T-helper 2 cell treated with Interferon-gamma antibody and Interleukin-4, amounts not matched to agents 5 μg/mL and 100 μg/mL, for 36 hours (primary cell): ENCODE data around the gene VAPB.
"Not testable (repeated sequence)": the region's sequence is repeated elsewhere in the genome, so short reads cannot be mapped to it uniquely, and the experiment has no call there.

ENCODE experiments used
- DNase-seq: peaks from one replicate; pipeline ENCODE4 v3.0.0; 2021; ENCODE audit warnings: low spot score
- H3K27ac Mint-ChIP-seq: one replicate; pipeline ENCODE4 v1.8.0; 2021; ENCODE audit warnings: mild to moderate bottlenecking, mixed read lengths
- H3K27me3 Mint-ChIP-seq: one replicate; pipeline ENCODE4 v1.8.0; 2021; ENCODE audit warnings: low read depth, mixed read lengths
- H3K36me3 Mint-ChIP-seq: one replicate; pipeline ENCODE4 v1.8.0; 2021; ENCODE audit warnings: low read depth, mixed read lengths
- H3K4me1 Mint-ChIP-seq: one replicate; pipeline ENCODE4 v1.8.0; 2021; ENCODE audit warnings: low read depth, mixed read lengths
- H3K4me3 Mint-ChIP-seq: one replicate; pipeline ENCODE4 v1.8.0; 2022; ENCODE audit warnings: mild to moderate bottlenecking, moderate library complexity, mixed read lengths
- H3K9me3 Mint-ChIP-seq: one replicate; pipeline ENCODE4 v1.8.0; 2021; ENCODE audit warnings: mixed read lengths

The VAPB gene

GRCh38 chr20:58406422-58407001 lies 17.5 kb downstream of the VAPB start:
- no peak for DNase-seq
- Mint-ChIP-seq H3K9me3 (no peaks in the 10 kb centered on the region), H3K4me3 (no peak overlapping the region), H3K4me1 (peaks cover 26% of the 10 kb centered on the region), H3K27me3 (no peaks in the 10 kb centered on the region), H3K27ac (no peak overlapping the region), H3K36me3 (peaks cover 7% of the 10 kb centered on the region)

- H3K27ac Mint-ChIP-seq: peak overlapping the region; percentile 21
- H3K9me3 Mint-ChIP-seq: no peaks in the 10 kb centered on the region
- H3K4me3 Mint-ChIP-seq: no peak overlapping the region
- H3K4me1 Mint-ChIP-seq: peaks cover 30% of the 10 kb centered on the region
- H3K27me3 Mint-ChIP-seq: no peaks in the 10 kb centered on the region
- DNase-seq: no peak
- H3K36me3 Mint-ChIP-seq: peaks cover 9% of the 10 kb centered on the region
Measured at GRCh38 chr20:58407201-58407873, 18.3 kb downstream of the VAPB start.

GRCh38 chr20:58407966-58408557 lies 19.0 kb downstream of the VAPB start:
- peak; percentile 21 for DNase-seq
- Mint-ChIP-seq H3K36me3 (peaks cover 13% of the 10 kb centered on the region), H3K27ac (peak overlapping the region; percentile 80), H3K27me3 (no peaks in the 10 kb centered on the region), H3K9me3 (no peaks in the 10 kb centered on the region), H3K4me3 (peak overlapping the region; percentile 78), H3K4me1 (peaks cover 30% of the 10 kb centered on the region)

- peaks cover 30% of the 10 kb centered on the region for H3K4me1 Mint-ChIP-seq
- H3K36me3 Mint-ChIP-seq: peaks cover 13% of the 10 kb centered on the region
- peak overlapping the region; percentile 80 for H3K27ac Mint-ChIP-seq
- H3K27me3 Mint-ChIP-seq: no peaks in the 10 kb centered on the region
- DNase-seq: no peak
- peak overlapping the region; percentile 78 for H3K4me3 Mint-ChIP-seq
- H3K9me3 Mint-ChIP-seq: no peaks in the 10 kb centered on the region
Measured at GRCh38 chr20:58408603-58409246, 19.7 kb downstream of the VAPB start.

- not testable (repeated sequence) for H3K4me3 Mint-ChIP-seq, H3K27ac Mint-ChIP-seq, DNase-seq, H3K9me3 Mint-ChIP-seq, H3K27me3 Mint-ChIP-seq
- Mint-ChIP-seq H3K4me1 (peaks cover 28% of the 10 kb centered on the region), H3K36me3 (peaks cover 31% of the 10 kb centered on the region)
Measured at GRCh38 chr20:58414216-58414615, 25.2 kb downstream of the VAPB start.

- not testable (repeated sequence) for H3K4me3 Mint-ChIP-seq, DNase-seq, H3K27me3 Mint-ChIP-seq, H3K9me3 Mint-ChIP-seq, H3K27ac Mint-ChIP-seq
- peaks cover 35% of the 10 kb centered on the region for H3K36me3 Mint-ChIP-seq
- peaks cover 23% of the 10 kb centered on the region for H3K4me1 Mint-ChIP-seq
Measured at GRCh38 chr20:58414786-58415185, 25.8 kb downstream of the VAPB start.

GRCh38 chr20:58416057-58416456 lies 27.0 kb downstream of the VAPB start:
- H3K4me3 Mint-ChIP-seq: no peak overlapping the region
- no peaks in the 10 kb centered on the region for H3K27me3 Mint-ChIP-seq
- H3K27ac Mint-ChIP-seq: peak overlapping the region; percentile 31
- H3K9me3 Mint-ChIP-seq: peaks cover 5% of the 10 kb centered on the region
- no peak for DNase-seq
- H3K4me1 Mint-ChIP-seq: peaks cover 23% of the 10 kb centered on the region
- peaks cover 41% of the 10 kb centered on the region for H3K36me3 Mint-ChIP-seq

GRCh38 chr20:58416835-58417234 lies 27.8 kb downstream of the VAPB start:
- Mint-ChIP-seq H3K36me3 (peaks cover 45% of the 10 kb centered on the region), H3K27ac (no peak overlapping the region), H3K9me3 (peaks cover 5% of the 10 kb centered on the region), H3K4me3 (peak overlapping the region; percentile 12), H3K4me1 (peaks cover 21% of the 10 kb centered on the region), H3K27me3 (no peaks in the 10 kb centered on the region)
- no peak for DNase-seq

- H3K27ac Mint-ChIP-seq: no peak overlapping the region
- no peak for DNase-seq
- H3K27me3 Mint-ChIP-seq: no peaks in the 10 kb centered on the region
- peaks cover 46% of the 10 kb centered on the region for H3K36me3 Mint-ChIP-seq
- H3K9me3 Mint-ChIP-seq: peaks cover 5% of the 10 kb centered on the region
- no peak overlapping the region for H3K4me3 Mint-ChIP-seq
- peaks cover 19% of the 10 kb centered on the region for H3K4me1 Mint-ChIP-seq
Measured at GRCh38 chr20:58417438-58417837, 28.4 kb downstream of the VAPB start.

- Mint-ChIP-seq H3K4me3 (no peak overlapping the region), H3K27me3 (no peaks in the 10 kb centered on the region), H3K9me3 (peaks cover 5% of the 10 kb centered on the region), H3K4me1 (peaks cover 19% of the 10 kb centered on the region), H3K27ac (no peak overlapping the region), H3K36me3 (peaks cover 47% of the 10 kb centered on the region)
- DNase-seq: no peak
Measured at GRCh38 chr20:58418949-58419748, 30.1 kb downstream of the VAPB start.

- Mint-ChIP-seq H3K4me3 (no peak overlapping the region), H3K9me3 (no peaks in the 10 kb centered on the region), H3K4me1 (peaks cover 16% of the 10 kb centered on the region), H3K27me3 (no peaks in the 10 kb centered on the region), H3K36me3 (peaks cover 51% of the 10 kb centered on the region), H3K27ac (no peak overlapping the region)
- DNase-seq: no peak
Measured at GRCh38 chr20:58420798-58421496, 31.9 kb downstream of the VAPB start.

- Mint-ChIP-seq H3K9me3 (no peaks in the 10 kb centered on the region), H3K36me3 (peaks cover 45% of the 10 kb centered on the region), H3K4me1 (peaks cover 12% of the 10 kb centered on the region), H3K27ac (no peak overlapping the region), H3K27me3 (no peaks in the 10 kb centered on the region), H3K4me3 (no peak overlapping the region)
- DNase-seq: no peak
Measured at GRCh38 chr20:58421497-58421850, 32.4 kb downstream of the VAPB start.

- no peaks in the 10 kb centered on the region for H3K9me3 Mint-ChIP-seq
- H3K27ac Mint-ChIP-seq: no peak overlapping the region
- H3K4me1 Mint-ChIP-seq: peaks cover 4% of the 10 kb centered on the region
- H3K4me3 Mint-ChIP-seq: no peak overlapping the region
- no peak for DNase-seq
- peaks cover 37% of the 10 kb centered on the region for H3K36me3 Mint-ChIP-seq
- H3K27me3 Mint-ChIP-seq: no peaks in the 10 kb centered on the region
Measured at GRCh38 chr20:58424218-58424969, 35.4 kb downstream of the VAPB start.
